HepG2 (cell line): ENCODE data around the gene PKMYT1. TPM values are rescaled to one million over a fixed set of nuclear protein-coding genes. Genes with fewer than 3 reads are reported as not detected.
A peak's percentile ranks its signal among the peaks of the same experiment; 100 is the strongest.

Experiments used
- ATAC-seq: fragments of 200-7000 bp; cut with Tn5 transposase; 3 replicates; pipeline ENCODE4 v1.9.1; 2020; ENCODE audit warnings: mild to moderate bottlenecking, moderate library complexity
- BruUV-seq: library from RNA; stranded (reverse); fragments of 400-500 nt; replicated peaks from 2 replicates; lab custom pipeline; 2021; lab: Mats Ljungman, UMichigan
- CTCF ChIA-PET: fragments of 300-600 bp; formaldehyde crosslinking; extraction: SDS; loops from one replicate; lab custom pipeline; 2021; ENCODE audit warnings: low total read pairs, inconsistent platforms, low intra/inter-chr PET ratio; lab: Yijun Ruan, JAX
- POLR2A ChIA-PET: fragments of 350-600 bp; sonication (Branson Sonifier 250); formaldehyde crosslinking; loops from one replicate; lab custom pipeline; 2020; ENCODE audit warnings: antibody characterized with exemption, inconsistent platforms; lab: Yijun Ruan, JAX
- DNase-seq: peaks from one replicate; pipeline ENCODE4 v3.0.0-alpha.2; 2015; ENCODE audit warnings: low spot score
- FAIRE-seq: peaks from 3 replicates; lab custom pipeline; 2011; peaks lifted over from hg19 to GRCh38; lab: Jason Lieb, UNC
- H2AFZ ChIP-seq: one replicate; pipeline ENCODE4 v1.6.1; 2011; ENCODE audit warnings: low read length, inconsistent platforms
- H3K27ac ChIP-seq: fragments of 300-600 bp; 3 replicates; pipeline ENCODE4 v1.8.0; 2011; ENCODE audit warnings: mixed run types, mild to moderate bottlenecking, mixed read lengths, low read length, inconsistent platforms; ENCODE audit not compliant: insufficient read depth; ENCODE audit errors: extremely low read length
- H3K27me3 ChIP-seq, 2 experiments: fragments of 200-600 bp in 1 of 2; 2 replicates in 1 of 2; 3 replicates in 1 of 2; pipeline versions ENCODE4 v1.6.0 to v1.8.0; 2011; ENCODE audit warnings: low read length in 2 of 2, mild to moderate bottlenecking in 2 of 2, moderate library complexity in 2 of 2, inconsistent platforms in 1 of 2; ENCODE audit not compliant: insufficient read depth in 2 of 2, control insufficient read depth in 1 of 2
- H3K36me3 ChIP-seq, 2 experiments: fragments of 200-600 bp in 1 of 2; replicated peaks in 1 of 2; 2 replicates in 1 of 2; 3 replicates in 1 of 2; pipeline versions ENCODE4 v1.5.1 to v1.8.0; 2011; ENCODE audit warnings: low read length in 2 of 2, inconsistent platforms in 1 of 2; ENCODE audit not compliant: insufficient read depth in 2 of 2, control insufficient read depth in 1 of 2
- H3K4me1 ChIP-seq: 2 replicates; pipeline ENCODE4 v1.5.1; 2012; ENCODE audit warnings: low read length, inconsistent platforms; ENCODE audit not compliant: insufficient read depth
- H3K4me2 ChIP-seq: 2 replicates; pipeline ENCODE4 v1.6.0; 2011; ENCODE audit warnings: low read depth, low read length, inconsistent platforms
- H3K4me3 ChIP-seq, 3 experiments: fragments of 200-600 bp in 1 of 3; sonication (generic), shearing (Covaris generic) in 1 of 3; replicated peaks in 1 of 3; 2 replicates each; pipeline ENCODE4 v1.5.1; 2011 to 2016; ENCODE audit warnings: low read length in 3 of 3, inconsistent platforms in 2 of 3, low read depth in 2 of 3, mild to moderate bottlenecking in 2 of 3, control low read depth in 1 of 3, mixed read lengths in 1 of 3; ENCODE audit not compliant: insufficient read depth in 1 of 3
- H3K79me2 ChIP-seq: one replicate; pipeline ENCODE4 v1.6.1; 2011; ENCODE audit warnings: low read length, inconsistent platforms; ENCODE audit not compliant: insufficient read depth
- H3K9ac ChIP-seq: 2 replicates; pipeline ENCODE4 v1.6.0; 2011; ENCODE audit warnings: mild to moderate bottlenecking, low read depth, low read length, inconsistent platforms; ENCODE audit not compliant: insufficient read depth
- H3K9me3 ChIP-seq: 2 replicates; pipeline ENCODE4 v1.5.1; 2012; ENCODE audit warnings: mild to moderate bottlenecking, low read length
- H4K20me1 ChIP-seq: 2 replicates; pipeline ENCODE4 v1.6.0; 2011; ENCODE audit warnings: inconsistent platforms, mild to moderate bottlenecking, low read length, moderate library complexity; ENCODE audit not compliant: insufficient read depth
- AGO2 ChIP-seq: fragments of 200-400 bp; formaldehyde crosslinking; optimal IDR thresholded peaks from 2 replicates; pipeline ENCODE3; 2017; ENCODE audit warnings: mild to moderate bottlenecking, low read depth, low read length, moderate library complexity
- CCDC6 ChIP-seq: sonication (generic); formaldehyde crosslinking; IDR thresholded peaks from 2 replicates; pipeline ENCODE4 v1.8.1; 2022; ENCODE audit warnings: mild to moderate bottlenecking, missing genetic modification reagents, moderate library complexity
- MXI1 ChIP-seq: IDR thresholded peaks from 3 replicates; pipeline ENCODE4 v1.6.1; 2012; ENCODE audit warnings: low read depth, low read length, inconsistent platforms, borderline replicate concordance
- PHB2 ChIP-seq: fragments of 450-650 bp; IDR thresholded peaks from 2 replicates; pipeline ENCODE4 v1.6.1; 2018; ENCODE audit not compliant: partially characterized antibody
- RBFOX2 ChIP-seq: fragments of 200-400 bp; formaldehyde crosslinking; IDR thresholded peaks from 2 replicates; pipeline ENCODE4 v1.6.1; 2017; ENCODE audit warnings: low read depth, mild to moderate bottlenecking, low read length
- TBX3 ChIP-seq: fragments of 450-650 bp; IDR thresholded peaks from 2 replicates; pipeline ENCODE4 v1.6.1; 2017; ENCODE audit warnings: antibody characterized with exemption, mild to moderate bottlenecking, inconsistent platforms, borderline replicate concordance
- ZBTB21 ChIP-seq: sonication (generic); formaldehyde crosslinking; IDR thresholded peaks from 2 replicates; pipeline ENCODE4 v1.4.0; 2020; ENCODE audit warnings: missing genetic modification reagents
- ZNF768 ChIP-seq: sonication (generic); formaldehyde crosslinking; IDR thresholded peaks from 2 replicates; pipeline ENCODE4 v1.4.0; 2020; ENCODE audit warnings: missing genetic modification reagents
- WGBS: methylation state at CpG from one replicate; pipeline ENCODE4 v1.1.6; 2017; ENCODE audit warnings: low lambda C conversion rate; 5-methylcytosine and 5-hydroxymethylcytosine counted together
- in situ Hi-C: cut with HindIII; loops from 2 replicates; pipeline ENCODE4 v1.10.0; 2017; ENCODE audit warnings: low pct_unique_long_range_greater_than_20kb; ENCODE audit not compliant: extremely low pct_ligation_motif_present
- intact Hi-C: fragments of 100-400 bp; cut with micrococcal nuclease; formaldehyde crosslinking; loops from one replicate; pipeline ENCODE4 v1.10.0; 2022; ENCODE audit not compliant: unreplicated experiment
- polyA plus RNA-seq, 8 experiments: library from polyadenylated mRNA; depleted of rRNA in 3 of 8; stranded (reverse) in 7 of 8; unstranded in 1 of 8; fragments of >200 nt; fragmentation: Illumina TruSeq in 4 of 8; extraction: Trizol in 4 of 8; gene quantifications; 2 replicates each; pipeline versions ENCODE4 v1.2.1 to v1.2.3, GENCODE V29; 2011 to 2016; ENCODE audit warnings: low read depth in 4 of 8, missing spikeins in 1 of 8, mixed read lengths in 1 of 8; ENCODE audit not compliant: insufficient read depth in 1 of 8
- total RNA-seq, 5 experiments: library from RNA; depleted of rRNA; stranded (reverse); fragments of >200 nt; fragmentation: Illumina TruSeq; extraction: Trizol; gene quantifications; 2 replicates each; pipeline ENCODE4 v1.2.3, GENCODE V29; 2016; ENCODE audit warnings: low read depth in 1 of 5
- TF ChIP-seq, protein P1 (sequence below): sonication (generic); IDR thresholded peaks from 2 replicates; pipeline ENCODE4 v1.6.1; 2016; ENCODE audit warnings: low read depth, borderline replicate concordance
- TF ChIP-seq, protein P2 (sequence below): sonication (generic); formaldehyde crosslinking; IDR thresholded peaks from 2 replicates; pipeline ENCODE4 v1.4.0; 2020; ENCODE audit warnings: missing genetic modification reagents
- TF ChIP-seq, protein P3 (sequence below): sonication (generic); formaldehyde crosslinking; conservative IDR thresholded peaks from 2 replicates; pipeline ENCODE4 v1.8.0; 2022; ENCODE audit warnings: mild to moderate bottlenecking, moderate library complexity, missing genetic modification reagents

Gene PKMYT1
- total and polyA plus RNA-seq, 2 of the 13 experiments (the other 11 are each of a cell fraction or from before 2014, with no cell fraction given) = 7.0 to 27.8 TPM

DNA sequence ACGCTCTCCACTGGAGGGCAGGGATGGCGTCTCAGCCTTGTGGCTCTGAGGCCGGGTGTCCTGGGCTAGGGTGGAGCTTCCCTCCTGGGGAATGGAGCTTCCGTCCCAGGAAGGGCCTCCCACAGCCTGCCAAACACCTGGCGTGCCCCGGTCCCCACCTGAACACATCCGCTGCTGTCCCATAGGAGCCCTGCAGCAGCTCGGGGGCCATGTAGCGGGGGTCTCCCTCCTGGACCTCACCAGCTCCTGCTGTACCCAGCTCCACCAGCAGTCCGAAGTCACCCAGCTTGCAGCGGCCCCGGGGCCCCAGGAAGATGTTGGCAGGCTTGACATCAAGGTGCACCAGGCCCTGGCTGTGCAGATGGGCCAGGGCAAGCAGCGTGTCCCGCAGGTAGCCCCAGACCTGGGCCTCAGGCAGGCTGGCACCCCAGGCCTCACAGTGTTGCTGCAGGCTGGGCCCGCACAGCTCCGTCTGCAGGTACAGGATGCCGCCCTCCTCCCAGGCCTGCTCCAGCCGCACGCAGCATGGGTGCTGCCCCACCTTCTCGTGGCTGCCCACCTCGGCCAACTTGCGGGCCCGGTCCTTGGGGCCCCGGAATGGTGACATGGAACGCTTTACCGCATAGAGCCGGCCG is 5.0 kb downstream of the PKMYT1 start:
- ChIA-PET CTCF (no interaction called here), POLR2A (no interaction called here)
- no peak overlapping the region for H3K9ac ChIP-seq
- ATAC-seq (no peak), DNase-seq (no peak), FAIRE-seq (no peak)
- H3K27me3 ChIP-seq = no peaks in the 10 kb centered on the region
- in situ Hi-C loops (no loop called here), intact Hi-C loops (no loop called here)
- peaks cover 2 to 18% of the 10 kb centered on the region in 2 experiments; a peak in 3 of 5 replicates for H3K36me3 ChIP-seq
- H4K20me1 ChIP-seq = no peaks in the 10 kb centered on the region
- no peaks in the 10 kb centered on the region for H3K9me3 ChIP-seq
- H3K4me2 ChIP-seq = no peak overlapping the region
- H3K79me2 ChIP-seq = peaks cover 15% of the 10 kb centered on the region
- no peak overlapping the region for H3K27ac ChIP-seq
- TF ChIP-seq, protein P1, sequence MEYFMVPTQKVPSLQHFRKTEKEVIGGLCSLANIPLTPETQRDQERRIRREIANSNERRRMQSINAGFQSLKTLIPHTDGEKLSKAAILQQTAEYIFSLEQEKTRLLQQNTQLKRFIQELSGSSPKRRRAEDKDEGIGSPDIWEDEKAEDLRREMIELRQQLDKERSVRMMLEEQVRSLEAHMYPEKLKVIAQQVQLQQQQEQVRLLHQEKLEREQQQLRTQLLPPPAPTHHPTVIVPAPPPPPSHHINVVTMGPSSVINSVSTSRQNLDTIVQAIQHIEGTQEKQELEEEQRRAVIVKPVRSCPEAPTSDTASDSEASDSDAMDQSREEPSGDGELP = no peak
- TF ChIP-seq RBFOX2 = peak; percentile 55; the same call in 1 of the 2 replicates
- no peak for TF ChIP-seq ZBTB21
- no peak for TF ChIP-seq MXI1
- TF ChIP-seq ZNF768 = peak; percentile 68; the same call in 1 of the 2 replicates
- TF ChIP-seq PHB2 = no peak
- peak; percentile 82 for TF ChIP-seq AGO2
- TF ChIP-seq CCDC6 = no peak
- TF ChIP-seq, protein P2, sequence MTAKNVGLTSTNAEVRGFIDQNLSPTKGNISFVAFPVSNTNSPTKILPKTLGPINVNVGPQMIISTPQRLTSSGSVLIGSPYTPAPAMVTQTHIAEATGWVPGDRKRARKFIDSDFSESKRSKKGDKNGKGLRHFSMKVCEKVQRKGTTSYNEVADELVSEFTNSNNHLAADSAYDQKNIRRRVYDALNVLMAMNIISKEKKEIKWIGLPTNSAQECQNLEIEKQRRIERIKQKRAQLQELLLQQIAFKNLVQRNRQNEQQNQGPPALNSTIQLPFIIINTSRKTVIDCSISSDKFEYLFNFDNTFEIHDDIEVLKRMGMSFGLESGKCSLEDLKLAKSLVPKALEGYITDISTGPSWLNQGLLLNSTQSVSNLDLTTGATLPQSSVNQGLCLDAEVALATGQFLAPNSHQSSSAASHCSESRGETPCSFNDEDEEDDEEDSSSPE = no peak
- TF ChIP-seq TBX3 = no peak
- TF ChIP-seq, protein P3, sequence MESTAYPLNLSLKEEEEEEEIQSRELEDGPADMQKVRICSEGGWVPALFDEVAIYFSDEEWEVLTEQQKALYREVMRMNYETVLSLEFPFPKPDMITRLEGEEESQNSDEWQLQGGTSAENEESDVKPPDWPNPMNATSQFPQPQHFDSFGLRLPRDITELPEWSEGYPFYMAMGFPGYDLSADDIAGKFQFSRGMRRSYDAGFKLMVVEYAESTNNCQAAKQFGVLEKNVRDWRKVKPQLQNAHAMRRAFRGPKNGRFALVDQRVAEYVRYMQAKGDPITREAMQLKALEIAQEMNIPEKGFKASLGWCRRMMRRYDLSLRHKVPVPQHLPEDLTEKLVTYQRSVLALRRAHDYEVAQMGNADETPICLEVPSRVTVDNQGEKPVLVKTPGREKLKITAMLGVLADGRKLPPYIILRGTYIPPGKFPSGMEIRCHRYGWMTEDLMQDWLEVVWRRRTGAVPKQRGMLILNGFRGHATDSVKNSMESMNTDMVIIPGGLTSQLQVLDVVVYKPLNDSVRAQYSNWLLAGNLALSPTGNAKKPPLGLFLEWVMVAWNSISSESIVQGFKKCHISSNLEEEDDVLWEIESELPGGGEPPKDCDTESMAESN (CRISPR knock-in tag) = no peak
- no peak overlapping the region for H2AFZ ChIP-seq
- H3K4me3 ChIP-seq = no peak overlapping the region
- WGBS = 98% methylated on average over 22 of the region's 28 CpGs
- H3K4me1 ChIP-seq = peaks cover 9% of the 10 kb centered on the region
- BruUV-seq = no TSS peak
